SK-N-SH (cell line): ENCODE results near the gene BAHCC1. TPM values are rescaled to one million over a fixed set of nuclear protein-coding genes. Genes with fewer than 3 reads are reported as not detected.

ENCODE experiments used
- CTCF ChIA-PET: fragments of 300-600, 350-600 bp; formaldehyde crosslinking; extraction: SDS; loops from one replicate; lab custom pipeline; 2021; lab: Yijun Ruan, JAX
- POLR2A ChIA-PET: fragments of 350-600 bp; sonication (Branson Sonifier 250); formaldehyde crosslinking; extraction: SDS; loops from one replicate; lab custom pipeline; 2020; ENCODE audit warnings: antibody characterized with exemption, inconsistent platforms; lab: Yijun Ruan, JAX
- DNase-seq: peaks from one replicate; pipeline ENCODE4 v3.0.0; 2012
- H2AFZ ChIP-seq: fragments of 200-600 bp; sonication (generic); 2 replicates; pipeline ENCODE4 v1.8.1; 2016; ENCODE audit warnings: antibody characterized with exemption, mild to moderate bottlenecking, low read depth
- H3F3A ChIP-seq: fragments of 200-600 bp; sonication (generic); replicated peaks from 2 replicates; pipeline ENCODE3; 2016; ENCODE audit warnings: antibody characterized with exemption, mild to moderate bottlenecking; ENCODE audit not compliant: insufficient read depth
- H3K27ac ChIP-seq, 2 experiments: fragments of 200-500 bp in 1 of 2; fragments of 200-600 bp in 1 of 2; sonication (Bioruptor generic) in 1 of 2; sonication (generic), shearing (Covaris generic) in 1 of 2; 2 replicates each; pipeline versions ENCODE4 v1.5.1 to v1.6.1; 2014 to 2016; ENCODE audit warnings: low read depth in 2 of 2, inconsistent platforms in 1 of 2, low read length in 1 of 2, mild to moderate bottlenecking in 1 of 2, mixed read lengths in 1 of 2
- H3K27me3 ChIP-seq: fragments of 200-600 bp; sonication (generic), shearing (Covaris generic); 2 replicates; pipeline ENCODE4 v1.6.1; 2016; ENCODE audit warnings: mixed run types; ENCODE audit not compliant: insufficient read depth
- H3K36me3 ChIP-seq, 2 experiments: fragments of 200-500 bp in 1 of 2; fragments of 200-600 bp in 1 of 2; sonication (Bioruptor generic) in 1 of 2; sonication (generic) in 1 of 2; replicated peaks in 1 of 2; 2 replicates each; pipeline versions ENCODE3 to v1.5.1; 2014 to 2016; ENCODE audit warnings: low read length in 1 of 2, mild to moderate bottlenecking in 1 of 2; ENCODE audit not compliant: insufficient read depth in 2 of 2, control insufficient read depth in 1 of 2
- H3K4me1 ChIP-seq, 2 experiments: fragments of 200-500 bp in 1 of 2; fragments of 200-600 bp in 1 of 2; sonication (Bioruptor generic) in 1 of 2; sonication (generic), shearing (Covaris generic) in 1 of 2; 2 replicates each; pipeline versions ENCODE4 v1.5.1 to v1.6.1; 2014 to 2016; ENCODE audit warnings: low read depth in 1 of 2, low read length in 1 of 2, mixed run types in 1 of 2; ENCODE audit not compliant: insufficient read depth in 2 of 2, control insufficient read depth in 1 of 2
- H3K4me2 ChIP-seq: fragments of 200-600 bp; sonication (generic), shearing (Covaris generic); 2 replicates; pipeline ENCODE4 v1.6.1; 2017; ENCODE audit warnings: mixed run types
- H3K4me3 ChIP-seq, 2 experiments: fragments of 200-500 bp in 1 of 2; fragments of 200-600 bp in 1 of 2; sonication (Bioruptor generic) in 1 of 2; sonication (generic), shearing (Covaris generic) in 1 of 2; 2 replicates each; pipeline versions ENCODE4 v1.5.1 to v1.8.1; 2014 to 2016; ENCODE audit warnings: low read depth in 2 of 2, inconsistent platforms in 1 of 2, low read length in 1 of 2, mild to moderate bottlenecking in 1 of 2, mixed read lengths in 1 of 2, moderate library complexity in 1 of 2
- H3K79me2 ChIP-seq: fragments of 200-600 bp; sonication (generic); 2 replicates; pipeline ENCODE4 v1.8.1; 2017; ENCODE audit warnings: mild to moderate bottlenecking; ENCODE audit not compliant: insufficient read depth
- H3K9ac ChIP-seq: fragments of 200-600 bp; sonication (generic); 2 replicates; pipeline ENCODE4 v1.6.1; 2017; ENCODE audit warnings: mixed run types
- H3K9me2 ChIP-seq: fragments of 200-600 bp; sonication (generic); 2 replicates; pipeline ENCODE4 v1.6.1; 2017; ENCODE audit warnings: mixed run types
- H3K9me3 ChIP-seq: fragments of 200-600 bp; sonication (generic); 2 replicates; pipeline ENCODE4 v1.6.1; 2017; ENCODE audit warnings: mixed run types, mild to moderate bottlenecking, moderate library complexity
- H4K20me1 ChIP-seq: fragments of 200-600 bp; sonication (generic); 2 replicates; pipeline ENCODE4 v1.6.1; 2017; ENCODE audit warnings: mild to moderate bottlenecking, mixed run types; ENCODE audit not compliant: insufficient read depth
- CHD2 ChIP-seq: fragments of 150-350 bp; IDR thresholded peaks from 2 replicates; pipeline ENCODE4 v1.6.1; 2018; ENCODE audit warnings: low read length; ENCODE audit not compliant: partially characterized antibody
- ELF1 ChIP-seq: IDR thresholded peaks from 2 replicates; pipeline ENCODE4 v1.4.0; 2012
- EZH2phosphoT487 ChIP-seq: fragments of 200-600 bp; sonication (generic); IDR thresholded peaks from 2 replicates; pipeline ENCODE4 v1.6.1; 2017; ENCODE audit warnings: low read depth, mixed run types, mild to moderate bottlenecking, antibody characterized with exemption, moderate library complexity, borderline replicate concordance
- FOSL2 ChIP-seq: IDR thresholded peaks from 2 replicates; pipeline ENCODE4 v1.4.0; 2012; ENCODE audit warnings: low read depth, mild to moderate bottlenecking, moderate library complexity, borderline replicate concordance
- FOXJ3 ChIP-seq: sonication (generic); formaldehyde crosslinking; IDR thresholded peaks from 2 replicates; pipeline ENCODE4 v1.5.1; 2020; ENCODE audit warnings: mild to moderate bottlenecking, missing genetic modification reagents
- GATA2 ChIP-seq: sonication (generic); formaldehyde crosslinking; IDR thresholded peaks from 2 replicates; pipeline ENCODE4 v1.5.0; 2020; ENCODE audit warnings: mild to moderate bottlenecking, missing genetic modification reagents
- IRF3 ChIP-seq: fragments of 150-350 bp; IDR thresholded peaks from 2 replicates; pipeline ENCODE4 v1.6.1; 2016; ENCODE audit warnings: mild to moderate bottlenecking, low read depth, low read length
- NRF1 ChIP-seq: IDR thresholded peaks from 2 replicates; pipeline ENCODE4 v1.6.1; 2012; ENCODE audit warnings: low read depth, mild to moderate bottlenecking, low read length
- RAD21 ChIP-seq: IDR thresholded peaks from 2 replicates; pipeline ENCODE4 v1.6.1; 2012; ENCODE audit warnings: mild to moderate bottlenecking, low read length
- REST ChIP-seq: IDR thresholded peaks from 2 replicates; pipeline ENCODE4 v1.6.1; 2012; ENCODE audit warnings: mild to moderate bottlenecking, low read depth, low read length, moderate library complexity
- RFX5 ChIP-seq: IDR thresholded peaks from 2 replicates; pipeline ENCODE4 v1.6.1; 2012; ENCODE audit warnings: mild to moderate bottlenecking, improper control_type of control experiment, low read length
- RXRA ChIP-seq: IDR thresholded peaks from 2 replicates; pipeline ENCODE4 v1.4.0; 2012; ENCODE audit warnings: low read depth, mild to moderate bottlenecking, borderline replicate concordance
- SIN3A ChIP-seq: IDR thresholded peaks from 2 replicates; pipeline ENCODE4 v1.6.1; 2012; ENCODE audit warnings: low read depth, mild to moderate bottlenecking, low read length, moderate library complexity, borderline replicate concordance
- SMC3 ChIP-seq: IDR thresholded peaks from 2 replicates; pipeline ENCODE4 v1.6.1; 2012; ENCODE audit warnings: low read depth, low read length, improper control_type of control experiment
- TAF1 ChIP-seq: IDR thresholded peaks from 2 replicates; pipeline ENCODE4 v1.6.1; 2012; ENCODE audit warnings: low read depth, mild to moderate bottlenecking, low read length, moderate library complexity, borderline replicate concordance
- YY1 ChIP-seq: IDR thresholded peaks from 2 replicates; pipeline ENCODE4 v1.4.0; 2012; ENCODE audit warnings: low read depth, mild to moderate bottlenecking
- WGBS: methylation state at CpG from one replicate; pipeline ENCODE4 v1.1.6; 2017; ENCODE audit warnings: low lambda C conversion rate; 5-methylcytosine and 5-hydroxymethylcytosine counted together
- polyA plus RNA-seq, 3 experiments: library from polyadenylated mRNA; depleted of rRNA; stranded (reverse); fragments of >200 nt; gene quantifications; 2 replicates each; pipeline ENCODE4 v1.2.3, GENCODE V29; 2012
- TF ChIP-seq, protein P1 (sequence below): IDR thresholded peaks from 2 replicates; pipeline ENCODE4 v1.4.0; 2012; ENCODE audit warnings: low read depth, borderline replicate concordance
- TF ChIP-seq, protein P2 (sequence below): IDR thresholded peaks from 2 replicates; pipeline ENCODE4 v1.4.0; 2012; ENCODE audit warnings: low read depth
- TF ChIP-seq, protein P3 (sequence below): IDR thresholded peaks from 2 replicates; pipeline ENCODE4 v1.4.0; 2012; ENCODE audit warnings: low read depth, borderline replicate concordance

The BAHCC1 gene
- polyA plus RNA-seq, 1 of the 3 experiments (the other 2 are of a cell fraction), result 6.4 TPM

GRCh38 chr17:81473019-81473418 is 77.8 kb downstream of the BAHCC1 start:
- H3K79me2 ChIP-seq, result no peaks in the 10 kb centered on the region
- no peaks in the 10 kb centered on the region for H3K36me3 ChIP-seq
- no peaks in the 10 kb centered on the region for H3K9me2 ChIP-seq
- no peaks in the 10 kb centered on the region for H3K27me3 ChIP-seq
- 86% methylated on average over 8 of the region's 8 CpGs for WGBS
- no peak overlapping the region for H2AFZ ChIP-seq
- no peaks in the 10 kb centered on the region for H3F3A ChIP-seq
- H3K4me2 ChIP-seq, result no peak overlapping the region
- ChIA-PET POLR2A (interaction anchor here (1.1 to 1.7 kb wide), 3 partner anchors 12 to 170 kb away, joined by 4 to 7 read pairs (median 6); no protein-coding TSS in a partner anchor), CTCF (interaction anchor here (1.2 to 4.0 kb wide), 5 partner anchors 11 to 272 kb away, joined by 3 to 41 read pairs (median 5); no protein-coding TSS in a partner anchor)
- H4K20me1 ChIP-seq, result no peaks in the 10 kb centered on the region
- no peak for DNase-seq
- H3K9me3 ChIP-seq, result no peaks in the 10 kb centered on the region
- no peak overlapping the region for H3K4me3 ChIP-seq
- TF ChIP-seq RAD21 (no peak), SMC3 (no peak), RXRA (no peak), NRF1 (no peak), GATA2 (CRISPR knock-in tag) (no peak), REST (no peak), YY1 (no peak), CHD2 (no peak), EZH2phosphoT487 (no peak), IRF3 (no peak), TAF1 (no peak), RFX5 (no peak), FOSL2 (no peak), SIN3A (no peak), ELF1 (no peak), FOXJ3 (CRISPR knock-in tag) (no peak)
- TF ChIP-seq, protein P1, sequence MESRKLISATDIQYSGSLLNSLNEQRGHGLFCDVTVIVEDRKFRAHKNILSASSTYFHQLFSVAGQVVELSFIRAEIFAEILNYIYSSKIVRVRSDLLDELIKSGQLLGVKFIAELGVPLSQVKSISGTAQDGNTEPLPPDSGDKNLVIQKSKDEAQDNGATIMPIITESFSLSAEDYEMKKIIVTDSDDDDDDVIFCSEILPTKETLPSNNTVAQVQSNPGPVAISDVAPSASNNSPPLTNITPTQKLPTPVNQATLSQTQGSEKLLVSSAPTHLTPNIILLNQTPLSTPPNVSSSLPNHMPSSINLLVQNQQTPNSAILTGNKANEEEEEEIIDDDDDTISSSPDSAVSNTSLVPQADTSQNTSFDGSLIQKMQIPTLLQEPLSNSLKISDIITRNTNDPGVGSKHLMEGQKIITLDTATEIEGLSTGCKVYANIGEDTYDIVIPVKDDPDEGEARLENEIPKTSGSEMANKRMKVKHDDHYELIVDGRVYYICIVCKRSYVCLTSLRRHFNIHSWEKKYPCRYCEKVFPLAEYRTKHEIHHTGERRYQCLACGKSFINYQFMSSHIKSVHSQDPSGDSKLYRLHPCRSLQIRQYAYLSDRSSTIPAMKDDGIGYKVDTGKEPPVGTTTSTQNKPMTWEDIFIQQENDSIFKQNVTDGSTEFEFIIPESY, result no peak
- TF ChIP-seq, protein P2, sequence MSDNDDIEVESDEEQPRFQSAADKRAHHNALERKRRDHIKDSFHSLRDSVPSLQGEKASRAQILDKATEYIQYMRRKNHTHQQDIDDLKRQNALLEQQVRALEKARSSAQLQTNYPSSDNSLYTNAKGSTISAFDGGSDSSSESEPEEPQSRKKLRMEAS, result no peak
- TF ChIP-seq, protein P3, sequence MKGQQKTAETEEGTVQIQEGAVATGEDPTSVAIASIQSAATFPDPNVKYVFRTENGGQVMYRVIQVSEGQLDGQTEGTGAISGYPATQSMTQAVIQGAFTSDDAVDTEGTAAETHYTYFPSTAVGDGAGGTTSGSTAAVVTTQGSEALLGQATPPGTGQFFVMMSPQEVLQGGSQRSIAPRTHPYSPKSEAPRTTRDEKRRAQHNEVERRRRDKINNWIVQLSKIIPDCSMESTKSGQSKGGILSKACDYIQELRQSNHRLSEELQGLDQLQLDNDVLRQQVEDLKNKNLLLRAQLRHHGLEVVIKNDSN, result no peak
- H3K4me1 ChIP-seq, result peaks cover 0 to 17% of the 10 kb centered on the region in 2 experiments; a peak in 1 of 4 replicates
- H3K27ac ChIP-seq, result no peak overlapping the region
- H3K9ac ChIP-seq, result no peak overlapping the region
